OCI-LY7 (cell line): Measurements from ENCODE around the gene GIPR.

Source experiments
- CTCF ChIP-seq: fragments of 200-600 bp; sonication (generic); conservative IDR thresholded peaks from 2 replicates; pipeline ENCODE4 v1.5.1; 2014; ENCODE audit warnings: mild to moderate bottlenecking, antibody characterized with exemption, low read length, moderate library complexity, mixed read lengths
- EZH2phosphoT487 ChIP-seq: fragments of 200-600 bp; sonication (generic); IDR thresholded peaks from 2 replicates; pipeline ENCODE4 v1.6.1; 2018; ENCODE audit warnings: low read depth, borderline replicate concordance, mild to moderate bottlenecking, mixed run types, antibody characterized with exemption, low read length, moderate library complexity, mixed read lengths

GRCh38 chr19:45621389-45621788, 46.6 kb upstream of the GIPR start:
- no peak for TF ChIP-seq CTCF
- TF ChIP-seq EZH2phosphoT487, result no peak
